Measurements from ENCODE around the gene SLC25A26. TPM values are rescaled to one million over a fixed set of nuclear protein-coding genes. Genes with fewer than 3 reads are reported as not detected.

The SLC25A26 gene
- total RNA-seq, 2 experiments from 2014 or later: 11.7 to 12.0 TPM

GRCh38 chr3:66353039-66353438 is 132.2 kb downstream of the SLC25A26 start:
- H3K27me3 Mint-ChIP-seq: no peaks in the 10 kb centered on the region
- peaks cover 1% of the 10 kb centered on the region for H3K9me3 Mint-ChIP-seq
- peaks cover 17% of the 10 kb centered on the region for H3K4me1 Mint-ChIP-seq
- POLR2A ChIA-PET: no interaction called here
- no peak overlapping the region for H3K27ac Mint-ChIP-seq
- CTCF ChIA-PET: no interaction called here
- H3K4me3 Mint-ChIP-seq: no peak overlapping the region
- H3K36me3 Mint-ChIP-seq (ENCODE audit: low read depth): peaks cover 1% of the 10 kb centered on the region
- DNase-seq: no peak

- H3K4me3 Mint-ChIP-seq: no peak overlapping the region
- no peak for DNase-seq
- no peak overlapping the region for H3K27ac Mint-ChIP-seq
- no peaks in the 10 kb centered on the region for H3K36me3 Mint-ChIP-seq (ENCODE audit: low read depth)
- CTCF ChIA-PET: interaction anchor here (0.8 kb wide), 1 partner anchor 39 kb away, joined by 5 read pairs; no protein-coding TSS in a partner anchor
- H3K27me3 Mint-ChIP-seq: no peaks in the 10 kb centered on the region
- peaks cover 17% of the 10 kb centered on the region for H3K4me1 Mint-ChIP-seq
- POLR2A ChIA-PET: interaction anchor here (0.6 to 0.7 kb wide), 2 partner anchors 100 to 157 kb away, joined by 3 to 6 read pairs; no protein-coding TSS in a partner anchor
- no peaks in the 10 kb centered on the region for H3K9me3 Mint-ChIP-seq
Observed at GRCh38 chr3:66353530-66353929, 132.7 kb downstream of the SLC25A26 start.

- Mint-ChIP-seq H3K27ac (no peak overlapping the region), H3K4me1 (peaks cover 17% of the 10 kb centered on the region), H3K36me3 (ENCODE audit: low read depth) (peaks cover under 1% of the 10 kb centered on the region), H3K27me3 (no peaks in the 10 kb centered on the region), H3K9me3 (no peaks in the 10 kb centered on the region), H3K4me3 (no peak overlapping the region)
- DNase-seq: no peak
- ChIA-PET POLR2A (interaction anchor here (0.6 to 0.7 kb wide), 2 partner anchors 99 to 156 kb away, joined by 3 to 6 read pairs; no protein-coding TSS in a partner anchor), CTCF (interaction anchor here (0.8 kb wide), 1 partner anchor 38 kb away, joined by 5 read pairs; no protein-coding TSS in a partner anchor)
Observed at GRCh38 chr3:66354001-66354400, 133.2 kb downstream of the SLC25A26 start.

GRCh38 chr3:66355394-66355793 is 134.6 kb downstream of the SLC25A26 start:
- Mint-ChIP-seq H3K27ac (no peak overlapping the region), H3K4me3 (no peak overlapping the region), H3K27me3 (no peaks in the 10 kb centered on the region), H3K4me1 (peaks cover 17% of the 10 kb centered on the region), H3K9me3 (no peaks in the 10 kb centered on the region), H3K36me3 (ENCODE audit: low read depth) (peaks cover 2% of the 10 kb centered on the region)
- peak; percentile 30 for DNase-seq
- ChIA-PET CTCF (no interaction called here), POLR2A (no interaction called here)

GRCh38 chr3:66355997-66356396 is 135.2 kb downstream of the SLC25A26 start:
- ChIA-PET CTCF (interaction anchor here (1.5 kb wide), 1 partner anchor 28 kb away, joined by 3 read pairs; no protein-coding TSS in a partner anchor), POLR2A (no interaction called here)
- Mint-ChIP-seq H3K27ac (no peak overlapping the region), H3K9me3 (no peaks in the 10 kb centered on the region), H3K27me3 (no peaks in the 10 kb centered on the region), H3K4me3 (no peak overlapping the region), H3K4me1 (peaks cover 17% of the 10 kb centered on the region), H3K36me3 (ENCODE audit: low read depth) (peaks cover 2% of the 10 kb centered on the region)
- no peak for DNase-seq

GRCh38 chr3:66361356-66361755 is 140.6 kb downstream of the SLC25A26 start:
- Mint-ChIP-seq H3K9me3 (no peaks in the 10 kb centered on the region), H3K27me3 (no peaks in the 10 kb centered on the region), H3K36me3 (ENCODE audit: low read depth) (peaks cover 2% of the 10 kb centered on the region), H3K27ac (no peak overlapping the region), H3K4me1 (no peaks in the 10 kb centered on the region), H3K4me3 (no peak overlapping the region)
- DNase-seq: no peak
- ChIA-PET POLR2A (no interaction called here), CTCF (no interaction called here)

GRCh38 chr3:66362541-66362941 is 141.7 kb downstream of the SLC25A26 start:
- ChIA-PET CTCF (no interaction called here), POLR2A (no interaction called here)
- DNase-seq: no peak
- Mint-ChIP-seq H3K4me1 (no peaks in the 10 kb centered on the region), H3K36me3 (ENCODE audit: low read depth) (peaks cover 2% of the 10 kb centered on the region), H3K9me3 (no peaks in the 10 kb centered on the region), H3K27ac (no peak overlapping the region), H3K27me3 (no peaks in the 10 kb centered on the region), H3K4me3 (no peak overlapping the region)

- DNase-seq: no peak
- no peaks in the 10 kb centered on the region for H3K9me3 Mint-ChIP-seq
- H3K4me3 Mint-ChIP-seq: no peak overlapping the region
- peaks cover 2% of the 10 kb centered on the region for H3K36me3 Mint-ChIP-seq (ENCODE audit: low read depth)
- CTCF ChIA-PET: no interaction called here
- H3K27me3 Mint-ChIP-seq: no peaks in the 10 kb centered on the region
- no peak overlapping the region for H3K27ac Mint-ChIP-seq
- POLR2A ChIA-PET: no interaction called here
- H3K4me1 Mint-ChIP-seq: no peaks in the 10 kb centered on the region
Observed at GRCh38 chr3:66363148-66363547, 142.3 kb downstream of the SLC25A26 start.

- no peak overlapping the region for H3K27ac Mint-ChIP-seq
- no peaks in the 10 kb centered on the region for H3K27me3 Mint-ChIP-seq
- ChIA-PET POLR2A (no interaction called here), CTCF (no interaction called here)
- no peaks in the 10 kb centered on the region for H3K9me3 Mint-ChIP-seq
- H3K4me1 Mint-ChIP-seq: no peaks in the 10 kb centered on the region
- no peak overlapping the region for H3K4me3 Mint-ChIP-seq
- no peaks in the 10 kb centered on the region for H3K36me3 Mint-ChIP-seq (ENCODE audit: low read depth)
- no peak for DNase-seq
Observed at GRCh38 chr3:66365080-66365479, 144.3 kb downstream of the SLC25A26 start.

- ChIA-PET CTCF (interaction anchor here (1.9 kb wide), 1 partner anchor 11 kb away, joined by 4 read pairs; no protein-coding TSS in a partner anchor), POLR2A (no interaction called here)
- Mint-ChIP-seq H3K4me1 (no peaks in the 10 kb centered on the region), H3K9me3 (no peaks in the 10 kb centered on the region), H3K4me3 (no peak overlapping the region), H3K36me3 (ENCODE audit: low read depth) (no peaks in the 10 kb centered on the region), H3K27me3 (no peaks in the 10 kb centered on the region), H3K27ac (no peak overlapping the region)
- DNase-seq: no peak
Observed at GRCh38 chr3:66366747-66367146, 145.9 kb downstream of the SLC25A26 start.

- no peak for DNase-seq
- H3K27me3 Mint-ChIP-seq: no peaks in the 10 kb centered on the region
- CTCF ChIA-PET: interaction anchor here (0.5 to 1.9 kb wide), 3 partner anchors 9 to 21 kb away, joined by 3 to 5 read pairs (median 4); no protein-coding TSS in a partner anchor
- POLR2A ChIA-PET: no interaction called here
- H3K4me1 Mint-ChIP-seq: no peaks in the 10 kb centered on the region
- H3K36me3 Mint-ChIP-seq (ENCODE audit: low read depth): no peaks in the 10 kb centered on the region
- H3K27ac Mint-ChIP-seq: no peak overlapping the region
- no peaks in the 10 kb centered on the region for H3K9me3 Mint-ChIP-seq
- H3K4me3 Mint-ChIP-seq: no peak overlapping the region
Observed at GRCh38 chr3:66367979-66368378, 147.2 kb downstream of the SLC25A26 start.

- Mint-ChIP-seq H3K9me3 (no peaks in the 10 kb centered on the region), H3K36me3 (ENCODE audit: low read depth) (peaks cover 2% of the 10 kb centered on the region), H3K4me3 (no peak overlapping the region), H3K4me1 (no peaks in the 10 kb centered on the region), H3K27me3 (no peaks in the 10 kb centered on the region), H3K27ac (no peak overlapping the region)
- DNase-seq: no peak
- ChIA-PET POLR2A (no interaction called here), CTCF (no interaction called here)
Observed at GRCh38 chr3:66370179-66370578, 149.4 kb downstream of the SLC25A26 start.

- no peaks in the 10 kb centered on the region for H3K9me3 Mint-ChIP-seq
- POLR2A ChIA-PET: no interaction called here
- H3K27ac Mint-ChIP-seq: no peak overlapping the region
- no peak for DNase-seq
- no peaks in the 10 kb centered on the region for H3K27me3 Mint-ChIP-seq
- no peak overlapping the region for H3K4me3 Mint-ChIP-seq
- CTCF ChIA-PET: no interaction called here
- no peaks in the 10 kb centered on the region for H3K4me1 Mint-ChIP-seq
- H3K36me3 Mint-ChIP-seq (ENCODE audit: low read depth): peaks cover 11% of the 10 kb centered on the region
Observed at GRCh38 chr3:66371432-66371831, 150.6 kb downstream of the SLC25A26 start.

GRCh38 chr3:66372681-66373350 is 152.0 kb downstream of the SLC25A26 start:
- H3K4me3 Mint-ChIP-seq: no peak overlapping the region
- no peaks in the 10 kb centered on the region for H3K27me3 Mint-ChIP-seq
- H3K27ac Mint-ChIP-seq: no peak overlapping the region
- DNase-seq: peak; percentile 24
- POLR2A ChIA-PET: no interaction called here
- CTCF ChIA-PET: interaction anchor here (0.7 to 2.3 kb wide), 2 partner anchors 13 to 119 kb away, joined by 3 to 8 read pairs; no protein-coding TSS in a partner anchor
- H3K4me1 Mint-ChIP-seq: peaks cover 6% of the 10 kb centered on the region
- H3K36me3 Mint-ChIP-seq (ENCODE audit: low read depth): peaks cover 21% of the 10 kb centered on the region
- H3K9me3 Mint-ChIP-seq: no peaks in the 10 kb centered on the region
